Stimulated activated CD8-positive, alpha-beta memory T cell treated with anti-CD3 and anti-CD28 coated beads, Interleukin-4, amount 100 ng/mL, for 48 hours (primary cell): Measurements from ENCODE around the gene C1orf146.
"Not testable (repeated sequence)": the region's sequence is repeated elsewhere in the genome, so short reads cannot be mapped to it uniquely, and the experiment has no call there.

Source experiments
- DNase-seq: peaks from one replicate; pipeline ENCODE4 v3.0.0-alpha.2; 2020

The C1orf146 gene, protein sequence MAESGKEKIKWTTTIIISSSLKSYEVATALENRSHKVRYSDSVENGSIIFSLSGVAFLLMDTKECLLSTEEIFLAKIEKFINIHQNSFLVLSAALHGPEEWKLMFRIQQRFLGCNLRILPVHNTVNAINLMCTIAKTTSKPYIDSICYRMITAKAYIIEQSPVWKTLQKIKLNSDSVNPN

GRCh38 chr1:92217721-92218120 lies at the start of gene C1orf146:
Gene C1orf146, plus strand, starts transcription at chr1:92217915. Its CDS starts 13,506 bp downstream, at chr1:92231421.
- DNase-seq: no peak

- no peak for DNase-seq
Measured at GRCh38 chr1:92168657-92169056, 49.1 kb upstream of the C1orf146 start.

- DNase-seq: no peak
Measured at GRCh38 chr1:92169214-92170005, 48.3 kb upstream of the C1orf146 start.

- DNase-seq: no peak
Measured at GRCh38 chr1:92184632-92185031, 33.1 kb upstream of the C1orf146 start.

GRCh38 chr1:92186081-92186480 lies 31.6 kb upstream of the C1orf146 start:
- DNase-seq: no peak

DNA sequence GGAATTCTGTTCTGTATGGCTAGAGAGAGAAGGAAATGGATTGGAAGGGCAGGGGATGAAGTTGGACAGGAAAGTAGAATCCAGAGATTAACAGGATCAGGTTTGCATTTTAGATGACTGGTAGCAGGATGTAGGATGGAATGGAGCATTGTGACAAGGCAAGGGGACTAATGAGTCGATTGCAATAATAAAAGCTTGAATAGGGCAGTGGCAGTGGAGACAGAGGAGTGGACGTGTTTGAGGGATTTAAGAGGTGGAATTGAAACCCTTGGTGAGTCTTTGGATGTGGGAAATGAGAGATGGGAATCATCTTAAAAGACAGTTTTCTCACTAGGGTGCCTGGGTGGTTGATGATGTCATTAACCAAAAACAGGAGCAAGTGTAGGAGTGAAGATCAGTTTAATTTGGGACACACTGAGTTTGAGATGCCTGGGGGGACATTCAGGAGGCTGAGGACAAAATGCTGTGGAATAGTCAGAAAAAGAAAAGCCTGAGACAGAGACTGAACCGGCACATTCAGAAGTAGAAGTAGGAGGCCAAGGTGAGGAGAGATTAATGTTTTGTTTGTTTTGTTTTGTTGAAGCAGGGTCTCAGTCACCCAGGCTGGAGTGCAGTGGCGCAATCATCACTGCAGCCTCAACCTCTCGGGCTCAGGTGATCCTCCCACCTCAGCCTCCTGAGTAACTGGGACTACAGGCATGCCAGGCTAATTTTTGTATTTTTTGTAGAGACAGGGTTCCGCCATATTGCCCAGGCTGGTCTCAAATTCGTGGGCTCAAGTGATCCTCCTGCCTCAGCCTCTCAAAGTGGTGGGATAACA lies 29.1 kb upstream of the C1orf146 start:
- DNase-seq: no peak

DNA sequence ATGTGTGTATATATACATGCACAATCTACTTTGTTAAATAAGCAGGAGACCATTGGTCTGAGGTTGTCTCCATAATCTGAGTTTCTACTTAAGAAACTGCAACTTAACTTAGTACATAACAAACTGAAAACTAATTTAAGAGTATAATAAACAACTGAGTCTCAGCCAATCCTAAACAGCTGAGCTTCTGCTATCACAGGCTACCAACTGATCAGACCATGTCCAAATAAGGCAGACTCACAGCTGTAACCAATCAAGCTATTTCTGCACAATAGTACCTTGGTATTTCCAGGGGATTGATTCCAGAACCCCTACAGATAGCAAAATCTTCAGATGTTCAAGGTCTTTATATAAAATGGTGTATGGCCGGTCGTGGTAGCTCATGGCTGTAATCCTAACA lies 26.0 kb upstream of the C1orf146 start:
- DNase-seq: no peak

- no peak for DNase-seq
Measured at GRCh38 chr1:92192246-92192645, 25.5 kb upstream of the C1orf146 start.

GRCh38 chr1:92194511-92194910 lies 23.2 kb upstream of the C1orf146 start:
- DNase-seq: no peak

DNA sequence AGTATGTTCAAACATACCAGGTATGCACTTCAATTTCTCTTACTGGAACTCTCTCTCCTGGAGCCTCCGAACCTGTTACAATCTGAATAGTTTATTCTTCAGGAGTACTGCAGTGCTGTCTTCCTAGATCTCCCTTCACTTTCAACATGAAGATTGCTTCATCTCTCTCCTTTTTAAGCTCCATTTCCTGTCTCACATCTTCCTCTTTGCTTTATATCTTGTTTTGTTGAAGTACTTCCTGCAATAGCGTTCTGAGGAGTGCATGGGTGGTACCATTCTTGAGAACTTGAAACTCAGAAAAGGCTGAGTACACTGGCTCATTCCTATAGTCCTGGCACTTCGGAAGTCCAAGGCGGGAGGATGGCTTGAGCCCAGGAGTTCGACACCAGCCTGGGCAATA lies 15.7 kb upstream of the C1orf146 start:
- no peak for DNase-seq

DNA sequence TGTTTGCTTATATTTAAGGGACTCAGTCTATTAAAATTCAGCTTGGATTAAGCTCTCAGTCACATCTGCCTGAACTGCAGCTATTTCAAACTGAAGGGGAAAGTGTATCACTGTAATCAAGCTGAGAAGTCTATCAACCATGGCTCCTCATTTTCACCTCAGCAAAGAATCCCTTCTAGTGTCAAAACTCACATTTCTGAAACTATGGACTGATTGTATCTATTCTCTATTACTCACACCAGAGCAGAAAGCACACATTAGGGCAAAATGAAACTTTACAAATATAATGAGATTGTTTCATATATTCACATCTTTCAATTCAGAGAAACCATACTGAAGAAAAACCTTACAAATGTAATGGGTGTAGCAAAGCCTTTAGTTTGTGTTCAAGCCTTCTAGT lies 14.6 kb upstream of the C1orf146 start:
- DNase-seq: no peak

GRCh38 chr1:92210701-92211100 lies 7.0 kb upstream of the C1orf146 start:
- DNase-seq: no peak

DNA sequence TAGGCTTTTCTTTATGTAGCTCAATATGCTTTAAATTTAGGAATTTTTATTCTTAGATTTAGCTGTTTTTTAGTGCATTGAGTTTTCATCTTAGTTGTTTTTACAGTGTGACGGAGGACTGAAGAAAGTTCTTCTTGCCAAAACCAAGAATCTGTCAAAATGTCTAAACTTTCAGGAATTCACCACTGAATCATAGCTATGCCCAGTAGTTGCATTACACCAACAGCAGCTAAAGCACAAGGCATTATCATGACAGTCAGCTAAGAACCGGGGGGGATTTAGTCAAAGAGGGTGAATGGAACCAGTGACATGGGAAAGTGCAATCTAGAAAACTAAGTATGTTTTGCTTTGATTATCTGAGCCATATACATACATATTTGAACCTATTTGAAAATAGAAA lies 6.5 kb upstream of the C1orf146 start:
- no peak for DNase-seq

GRCh38 chr1:92218559-92218958 lies 844 bp downstream of the C1orf146 start:
- no peak for DNase-seq

- DNase-seq: no peak
Measured at GRCh38 chr1:92219028-92219427, 1.3 kb downstream of the C1orf146 start.

DNA sequence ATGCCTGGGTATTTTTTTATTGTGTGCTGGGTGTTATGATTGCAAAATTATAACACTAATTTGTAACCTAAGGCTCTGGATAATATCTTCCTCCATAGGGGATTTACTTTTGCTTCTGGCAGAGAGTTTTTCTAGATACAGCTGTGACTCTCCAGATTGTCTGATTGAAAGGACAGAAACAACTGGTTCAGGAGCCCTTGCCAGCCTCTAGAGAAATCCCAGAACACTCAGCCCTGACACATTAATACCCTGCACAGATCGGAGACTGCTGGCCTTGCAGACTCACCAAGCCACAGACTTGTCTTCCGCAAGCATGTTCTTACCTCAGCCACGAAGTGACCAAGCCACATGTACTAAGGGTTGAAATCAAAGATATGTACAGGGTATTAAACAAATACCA lies 10.7 kb downstream of the C1orf146 start:
- no peak for DNase-seq

DNA sequence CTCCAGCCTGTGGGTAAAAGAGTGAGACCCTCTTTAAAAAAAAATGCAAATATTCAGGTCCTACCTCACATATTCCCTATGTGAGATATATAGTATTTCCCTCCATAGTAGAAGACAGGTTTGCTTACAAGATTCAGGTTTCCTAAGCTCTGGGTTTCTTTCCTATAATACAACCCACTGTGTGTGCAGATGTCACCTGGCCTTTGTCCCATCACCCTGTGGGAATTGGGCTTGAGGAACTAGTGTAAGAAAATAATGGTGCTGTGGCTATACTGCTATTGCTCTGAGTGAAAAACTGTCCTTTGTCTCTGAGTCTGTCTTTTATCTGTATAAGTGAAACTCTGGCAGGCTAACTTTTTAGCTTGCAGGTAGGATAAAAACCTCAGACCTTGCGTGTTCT lies 13.0 kb downstream of the C1orf146 start:
- no peak for DNase-seq

GRCh38 chr1:92240034-92240433 lies 22.3 kb downstream of the C1orf146 start:
- DNase-seq: no peak

DNA sequence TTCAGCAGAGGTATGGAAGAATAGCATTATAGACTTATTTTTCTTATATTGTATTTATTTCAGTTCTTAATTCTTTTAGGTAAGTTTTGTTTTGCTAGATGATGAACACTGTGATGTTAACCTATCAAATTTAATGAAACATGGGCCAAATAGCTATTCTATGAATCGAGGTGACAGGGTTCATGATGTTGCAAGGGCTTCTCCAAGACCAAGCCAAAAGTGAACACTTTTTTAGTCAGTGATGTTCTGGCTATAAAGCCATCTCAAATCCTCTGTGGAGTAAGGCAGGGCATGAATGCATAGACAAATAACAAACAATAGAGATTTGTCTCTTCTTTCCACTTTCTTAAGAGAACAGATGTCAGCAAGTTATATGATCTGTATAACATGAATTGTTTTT lies 26.7 kb downstream of the C1orf146 start:
- no peak for DNase-seq

DNA sequence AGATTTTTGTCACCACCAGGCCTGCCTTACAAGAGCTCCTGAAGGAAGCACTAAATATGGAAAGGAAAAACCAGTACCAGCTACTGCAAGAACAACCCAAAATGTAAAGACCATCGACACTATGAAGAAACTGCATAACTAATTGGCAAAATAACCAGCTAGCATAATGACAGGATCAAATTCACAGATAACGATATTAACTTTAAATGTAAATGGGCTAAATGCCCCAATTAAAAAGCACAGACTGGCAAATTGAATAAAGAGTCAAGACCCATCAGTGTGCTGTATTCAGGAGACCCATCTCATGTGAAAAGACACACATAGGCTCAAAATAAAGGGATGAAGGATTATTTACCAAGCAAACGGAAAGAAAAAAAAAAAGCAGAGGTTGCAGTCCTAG lies 37.0 kb downstream of the C1orf146 start:
- not testable (repeated sequence) for DNase-seq

GRCh38 chr1:92259350-92259749 lies 41.6 kb downstream of the C1orf146 start:
- no peak for DNase-seq

DNA sequence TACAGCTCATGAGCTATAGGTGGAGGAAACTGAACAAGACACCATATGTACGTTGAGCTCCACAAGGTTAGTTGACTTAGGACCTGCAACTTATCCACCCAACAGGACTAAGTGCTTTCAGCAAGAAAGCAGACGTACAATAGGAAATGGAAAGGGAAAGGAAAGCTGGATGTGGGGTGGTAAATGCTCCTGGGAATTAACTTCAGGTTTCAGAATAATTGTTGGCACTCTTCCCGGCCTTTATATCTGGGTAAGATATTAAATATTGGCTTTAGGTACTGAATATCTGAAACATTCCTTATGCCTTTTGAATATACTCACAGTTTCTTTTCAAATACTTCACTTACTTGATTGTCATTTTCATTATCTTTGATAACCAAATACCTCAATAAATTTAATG lies 44.8 kb downstream of the C1orf146 start:
- DNase-seq: no peak

- no peak for DNase-seq
Measured at GRCh38 chr1:92273039-92273438, 55.3 kb downstream of the C1orf146 start.

- DNase-seq: no peak
Measured at GRCh38 chr1:92274939-92275338, 57.2 kb downstream of the C1orf146 start.
